GM21528 (cell line): Measurements from ENCODE around the gene CNGA2.

ENCODE experiments used
- ATAC-seq: cut with Tn5 transposase; IDR thresholded peaks from one replicate; pipeline ENCODE4 v1.9.1; 2021; ENCODE audit warnings: mild to moderate bottlenecking, moderate library complexity; ENCODE audit not compliant: unreplicated experiment, low FRiP score

CNGA2 gene

DNA sequence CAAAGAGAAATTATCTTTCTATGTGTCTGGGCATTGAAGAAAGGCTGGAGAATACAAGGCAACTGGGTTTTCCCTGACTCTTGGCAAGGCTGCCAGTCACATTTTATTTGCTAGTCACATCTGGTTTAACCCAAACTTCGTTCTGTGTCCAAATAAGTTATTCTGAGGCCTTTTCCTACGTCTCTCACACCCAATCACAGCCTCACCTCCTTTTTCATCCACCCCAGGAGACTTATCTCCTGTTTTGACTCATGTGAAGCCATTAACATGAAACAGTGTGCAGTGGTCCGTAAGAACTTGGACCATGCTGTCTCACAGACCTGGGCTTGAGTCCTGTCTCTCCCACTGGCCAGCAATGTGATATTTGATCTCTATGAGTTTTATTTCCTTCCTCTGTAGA is 59.3 kb downstream of the CNGA2 start:
- ATAC-seq, result no peak
